ENCODE results near the gene GALNT18.

The GALNT18 gene

GRCh38 chr11:11239959-11240358 is 381.8 kb downstream of the GALNT18 start:
- DNase-seq (ENCODE audit: low read depth in 2 of 2), result no peak

GRCh38 chr11:11237070-11237832 is 384.6 kb downstream of the GALNT18 start:
- no peak for DNase-seq (ENCODE audit: low read depth in 2 of 2)

DNA sequence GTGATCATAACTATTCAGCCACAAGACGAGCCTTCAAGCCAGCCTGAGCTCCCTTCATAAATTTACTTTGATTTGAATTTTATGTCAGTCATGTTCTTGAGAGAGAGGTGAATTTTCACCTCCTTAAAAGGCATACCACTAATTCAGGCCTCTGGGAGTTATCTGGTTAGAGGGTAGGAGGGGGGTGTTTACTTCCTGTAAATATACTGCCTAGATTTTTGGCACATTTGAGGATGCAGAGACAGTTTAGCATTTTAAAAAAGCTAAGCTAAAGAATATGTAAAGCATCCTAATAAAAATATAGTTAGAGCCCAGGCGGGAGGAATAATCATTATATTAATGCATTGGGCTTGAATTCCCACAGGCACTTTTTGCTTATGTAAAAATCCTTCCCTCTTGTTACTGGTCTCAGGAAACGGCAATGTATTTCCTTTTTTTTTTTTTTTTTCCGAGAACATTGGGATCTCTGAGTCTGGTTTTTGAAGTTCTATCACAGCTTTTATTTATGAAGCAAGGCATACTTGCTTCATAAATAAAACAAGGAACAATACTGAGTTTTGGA is 385.2 kb downstream of the GALNT18 start:
- no peak for DNase-seq (ENCODE audit: low read depth in 2 of 2)

- no peak for DNase-seq (ENCODE audit: low read depth in 2 of 2)
Observed at GRCh38 chr11:11231763-11232162, 390.0 kb downstream of the GALNT18 start.

GRCh38 chr11:11230802-11231562 is 390.8 kb downstream of the GALNT18 start:
- no peak for DNase-seq (ENCODE audit: low read depth in 2 of 2)

DNA sequence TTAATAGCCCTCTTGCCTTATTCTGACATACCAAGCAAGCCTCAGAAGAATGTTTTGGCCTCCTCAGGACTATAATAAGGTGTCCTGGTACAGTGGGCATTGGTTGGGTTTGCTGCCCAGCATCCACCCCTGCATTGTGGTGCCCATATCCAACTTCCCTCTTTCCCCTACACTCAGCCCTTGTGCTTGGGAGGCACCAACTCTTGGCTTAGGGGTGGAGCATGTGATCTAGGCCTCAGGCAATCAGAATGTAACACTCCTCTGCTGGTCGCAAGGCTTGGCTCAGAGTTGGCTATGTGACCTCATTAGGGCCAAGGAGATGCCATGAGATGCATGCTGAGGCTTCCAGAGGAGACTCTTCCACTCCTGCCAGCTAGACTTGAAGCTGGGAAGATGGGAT is 391.7 kb downstream of the GALNT18 start:
- DNase-seq (ENCODE audit: low read depth in 2 of 2), result no peak

DNA sequence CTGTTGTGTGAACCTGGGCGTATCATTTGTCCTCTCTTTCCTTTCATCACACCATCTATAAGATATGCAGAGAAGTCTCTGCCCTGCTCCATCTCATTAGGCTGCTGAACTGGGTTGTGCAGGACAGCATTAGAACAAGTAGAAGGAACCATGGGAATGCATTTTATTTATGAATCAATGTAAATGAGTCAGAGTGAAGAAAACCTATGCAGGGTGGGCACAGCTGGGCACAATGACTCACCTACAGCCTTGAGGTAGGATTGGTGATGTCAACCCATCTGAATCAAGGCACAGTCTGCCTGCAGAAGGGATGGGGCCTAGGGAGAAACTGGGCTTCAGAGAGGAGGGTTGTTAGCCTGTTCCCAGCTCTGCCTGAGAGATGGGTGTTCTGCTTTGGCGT is 392.2 kb downstream of the GALNT18 start:
- no peak for DNase-seq (ENCODE audit: low read depth in 2 of 2)

DNA sequence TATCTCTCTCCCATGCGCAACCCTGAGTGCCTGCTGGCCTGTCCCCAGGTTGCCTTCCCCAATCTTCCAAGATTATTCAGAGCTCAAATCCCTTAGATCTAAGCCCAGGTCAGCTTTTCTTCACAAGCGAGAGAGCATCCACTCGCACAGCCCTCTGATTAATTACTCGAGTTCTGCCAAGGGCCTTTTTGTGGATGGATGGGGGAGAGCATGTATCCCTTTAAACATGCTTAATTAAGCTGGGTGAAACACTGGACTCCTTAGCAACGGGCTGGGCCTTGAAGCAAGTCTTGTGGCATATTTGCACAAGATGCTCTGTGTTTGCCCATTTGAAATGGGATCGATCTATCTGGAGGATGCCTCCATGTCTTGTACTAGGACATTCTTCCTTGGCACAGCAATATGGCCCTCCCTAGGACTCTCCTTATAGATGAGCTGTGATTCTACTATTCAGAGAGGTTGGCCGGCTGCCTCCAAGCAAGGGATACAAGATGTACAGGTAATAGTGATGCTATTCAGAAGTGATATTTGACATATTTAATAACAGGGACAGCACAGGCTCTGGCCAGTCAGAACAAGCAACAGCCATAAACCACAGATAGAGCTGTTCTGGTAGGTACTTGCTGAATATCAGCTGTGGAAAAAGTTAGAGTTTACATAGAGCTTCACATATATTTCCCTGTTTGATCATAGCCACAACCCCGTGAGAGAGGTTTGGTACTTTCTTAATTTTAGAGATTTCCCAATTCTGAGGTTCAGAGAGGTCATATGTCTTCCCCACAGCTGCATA is 394.3 kb downstream of the GALNT18 start:
- no peak for DNase-seq (ENCODE audit: low read depth in 2 of 2)

All from stimulated activated CD8-positive, alpha-beta memory T cell treated with anti-CD3 and anti-CD28 coated beads, Interleukin-15, amount 100 ng/mL, for 4 hours (primary cell).